Cardiac muscle cell (in vitro differentiated cells and primary cell): Measurements from ENCODE around the gene UBN2. TPM values are rescaled to one million over a fixed set of nuclear protein-coding genes. Genes with fewer than 3 reads are reported as not detected.

ENCODE experiments used
- DNase-seq, 2 donors: peaks; one replicate each; pipeline versions ENCODE4 v3.0.0 to v3.0.0-alpha.2; 2010 to 2017; ENCODE audit warnings: low read depth in 1 of 2, low spot score in 1 of 2
- H3K27ac ChIP-seq: fragments of 200-600 bp; sonication (generic); 2 replicates; pipeline ENCODE4 v1.5.1; 2016
- H3K27me3 ChIP-seq: fragments of 200-600 bp; sonication (generic); 2 replicates; pipeline ENCODE4 v1.6.0; 2016; ENCODE audit warnings: control low read depth
- H3K36me3 ChIP-seq: fragments of 200-600 bp; sonication (generic); 2 replicates; pipeline ENCODE4 v1.5.1; 2016; ENCODE audit warnings: control low read depth
- H3K4me1 ChIP-seq: fragments of 200-600 bp; sonication (generic); 2 replicates; pipeline ENCODE4 v1.8.1; 2017; ENCODE audit warnings: low read depth, mild to moderate bottlenecking, mixed run types
- H3K4me3 ChIP-seq: fragments of 200-600 bp; sonication (generic); 2 replicates; pipeline ENCODE4 v1.5.1; 2016; ENCODE audit warnings: mild to moderate bottlenecking
- H3K9me3 ChIP-seq: fragments of 200-600 bp; sonication (generic); 2 replicates; pipeline ENCODE4 v1.5.1; 2017; ENCODE audit warnings: low read depth, mild to moderate bottlenecking, control low read depth
- polyA plus RNA-seq: library from polyadenylated mRNA; unstranded; fragments of >200 nt; fragmentation: Nextera tagmentation; extraction: Ambion mirVana; gene quantifications from 2 replicates; pipeline ENCODE4 v1.2.1, GENCODE V29; 2016
- total RNA-seq: library from RNA; depleted of rRNA; stranded (reverse); fragments of >200 nt; gene quantifications from 2 replicates; pipeline ENCODE4 v1.2.3, GENCODE V29; 2016
- TF ChIP-seq, protein P1 (sequence below): IDR thresholded peaks from 2 replicates; pipeline ENCODE4 v1.5.1; 2012; ENCODE audit warnings: low read depth, mild to moderate bottlenecking, low read length

Gene UBN2
- total and polyA plus RNA-seq, 2 experiments from 2014 or later, result 5.5 to 11.2 TPM

DNA sequence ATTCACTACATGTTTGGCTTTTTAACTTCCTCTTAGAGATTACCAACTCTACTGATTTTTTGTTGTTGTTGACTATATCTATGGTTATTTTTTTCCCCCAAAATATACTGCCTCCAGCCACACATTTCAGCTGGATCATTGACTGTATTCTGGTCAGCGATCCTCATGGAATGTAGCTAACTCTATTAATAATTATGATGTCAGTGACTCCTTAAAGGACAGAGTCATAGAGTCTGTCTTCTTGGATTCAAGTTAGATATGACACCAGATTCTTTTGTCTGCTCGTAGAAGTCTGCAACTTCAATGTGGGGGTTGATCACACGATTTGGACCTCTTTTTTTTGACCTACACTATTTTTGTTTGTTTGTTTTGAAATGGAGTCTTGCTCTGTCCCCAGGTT lies 33.2 kb downstream of the UBN2 start:
- TF ChIP-seq, protein P1, sequence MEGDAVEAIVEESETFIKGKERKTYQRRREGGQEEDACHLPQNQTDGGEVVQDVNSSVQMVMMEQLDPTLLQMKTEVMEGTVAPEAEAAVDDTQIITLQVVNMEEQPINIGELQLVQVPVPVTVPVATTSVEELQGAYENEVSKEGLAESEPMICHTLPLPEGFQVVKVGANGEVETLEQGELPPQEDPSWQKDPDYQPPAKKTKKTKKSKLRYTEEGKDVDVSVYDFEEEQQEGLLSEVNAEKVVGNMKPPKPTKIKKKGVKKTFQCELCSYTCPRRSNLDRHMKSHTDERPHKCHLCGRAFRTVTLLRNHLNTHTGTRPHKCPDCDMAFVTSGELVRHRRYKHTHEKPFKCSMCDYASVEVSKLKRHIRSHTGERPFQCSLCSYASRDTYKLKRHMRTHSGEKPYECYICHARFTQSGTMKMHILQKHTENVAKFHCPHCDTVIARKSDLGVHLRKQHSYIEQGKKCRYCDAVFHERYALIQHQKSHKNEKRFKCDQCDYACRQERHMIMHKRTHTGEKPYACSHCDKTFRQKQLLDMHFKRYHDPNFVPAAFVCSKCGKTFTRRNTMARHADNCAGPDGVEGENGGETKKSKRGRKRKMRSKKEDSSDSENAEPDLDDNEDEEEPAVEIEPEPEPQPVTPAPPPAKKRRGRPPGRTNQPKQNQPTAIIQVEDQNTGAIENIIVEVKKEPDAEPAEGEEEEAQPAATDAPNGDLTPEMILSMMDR, result no peak
- no peak overlapping the region for H3K4me3 ChIP-seq
- H3K4me1 ChIP-seq, result no peaks in the 10 kb centered on the region
- H3K36me3 ChIP-seq, result peaks cover 73% of the 10 kb centered on the region
- H3K9me3 ChIP-seq, result no peaks in the 10 kb centered on the region
- no peak overlapping the region for H3K27ac ChIP-seq
- no peak for DNase-seq
- H3K27me3 ChIP-seq, result no peaks in the 10 kb centered on the region

DNA sequence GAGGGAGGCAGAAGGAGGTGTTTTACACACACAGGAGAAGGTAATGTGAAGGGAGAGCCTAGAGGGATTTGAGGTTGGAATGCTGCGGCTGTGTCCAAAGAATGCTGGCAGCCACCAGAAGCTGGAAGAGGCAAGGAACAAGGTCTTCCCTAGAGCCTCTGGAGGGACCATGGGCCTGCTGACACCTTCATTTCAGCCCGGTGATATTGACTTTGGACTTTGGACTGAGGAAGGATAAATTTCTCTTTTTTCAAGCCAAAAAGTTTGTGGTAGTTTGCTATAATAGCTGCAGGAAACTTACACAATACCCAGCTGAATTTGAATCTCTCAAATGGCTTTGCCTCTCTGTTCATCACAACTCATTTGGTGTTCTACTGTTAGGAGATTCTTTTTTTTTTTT lies 34.6 kb downstream of the UBN2 start:
- Histone ChIP-seq H3K27me3 (no peaks in the 10 kb centered on the region), H3K9me3 (no peaks in the 10 kb centered on the region), H3K27ac (no peak overlapping the region), H3K36me3 (peaks cover 68% of the 10 kb centered on the region), H3K4me3 (no peak overlapping the region), H3K4me1 (no peaks in the 10 kb centered on the region)
- no peak for DNase-seq
- TF ChIP-seq, protein P1, result no peak

DNA sequence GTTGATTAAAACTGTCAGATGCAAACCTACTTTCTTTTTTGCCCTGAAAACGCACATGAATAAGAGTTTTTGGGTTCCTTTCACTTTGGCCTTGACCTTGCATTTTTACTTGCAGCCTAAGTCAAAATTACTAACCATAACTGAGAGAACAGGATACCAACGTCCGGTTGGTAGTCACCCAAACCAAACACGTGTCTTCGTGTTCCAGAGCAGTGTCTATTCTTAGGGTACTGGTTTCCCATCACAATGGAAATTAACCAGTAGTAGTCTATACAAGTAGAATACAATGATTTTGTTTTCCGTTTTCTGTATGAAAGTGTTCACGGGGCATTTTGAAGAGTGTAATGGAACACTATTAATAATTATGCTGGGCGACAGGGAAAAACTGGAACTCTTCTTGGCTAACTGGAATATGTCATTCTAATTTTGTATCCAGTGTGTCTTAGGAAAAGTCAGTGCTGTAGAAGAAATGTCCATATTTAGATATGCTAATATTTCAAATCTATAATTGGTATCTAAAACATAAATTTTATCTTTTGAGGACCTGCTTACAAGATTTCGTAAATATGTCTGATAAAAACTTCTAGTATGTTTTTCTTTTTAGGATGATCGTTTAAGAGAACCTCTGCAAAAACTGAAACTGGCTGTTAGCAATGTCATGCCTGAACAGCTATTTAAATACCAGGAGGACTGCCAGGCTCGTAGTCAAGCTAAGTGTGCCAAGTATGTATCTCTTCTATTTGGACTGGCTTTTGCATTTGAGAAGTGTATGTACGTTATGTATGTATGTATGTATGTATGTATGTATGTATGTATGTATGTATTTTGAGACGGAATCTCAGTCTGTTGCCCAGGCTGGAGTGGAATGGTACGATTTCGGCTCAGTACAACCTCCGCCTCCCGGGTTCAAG lies 40.9 kb downstream of the UBN2 start:
- Histone ChIP-seq H3K4me1 (no peaks in the 10 kb centered on the region), H3K4me3 (no peak overlapping the region), H3K27me3 (no peaks in the 10 kb centered on the region), H3K9me3 (no peaks in the 10 kb centered on the region), H3K27ac (no peak overlapping the region), H3K36me3 (peaks cover 62% of the 10 kb centered on the region)
- TF ChIP-seq, protein P1, result no peak
- DNase-seq, result no peak

DNA sequence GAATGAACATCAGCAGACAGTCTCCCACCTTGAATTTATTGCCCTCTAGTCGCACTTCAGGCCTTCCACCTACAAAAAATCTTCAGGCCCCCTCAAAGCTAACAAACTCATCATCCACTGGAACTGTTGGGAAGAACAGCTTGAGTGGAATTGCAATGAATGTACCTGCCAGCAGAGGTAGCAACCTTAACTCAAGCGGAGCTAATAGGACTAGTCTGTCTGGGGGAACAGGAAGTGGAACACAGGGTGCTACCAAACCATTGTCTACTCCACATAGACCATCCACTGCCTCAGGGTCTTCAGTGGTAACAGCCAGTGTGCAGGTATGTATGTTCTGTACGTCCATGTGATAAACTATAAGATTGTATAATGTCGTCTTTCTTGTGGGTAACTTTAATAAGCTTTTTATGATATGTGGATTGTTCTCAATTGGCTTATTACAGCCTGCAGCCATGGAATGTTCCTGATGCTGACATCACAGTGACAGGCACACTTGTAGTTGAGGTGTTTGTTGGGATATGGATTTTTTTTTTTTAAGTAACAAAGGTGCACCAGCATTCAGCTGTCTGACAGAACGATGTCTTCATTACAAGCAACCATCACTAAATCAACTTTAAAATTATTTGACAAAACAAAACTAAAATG lies 53.3 kb downstream of the UBN2 start:
- peaks cover 4% of the 10 kb centered on the region for H3K4me1 ChIP-seq
- TF ChIP-seq, protein P1, result no peak
- H3K27me3 ChIP-seq, result no peaks in the 10 kb centered on the region
- no peaks in the 10 kb centered on the region for H3K9me3 ChIP-seq
- H3K36me3 ChIP-seq, result peaks cover 26% of the 10 kb centered on the region
- DNase-seq, result no peak
- H3K27ac ChIP-seq, result no peak overlapping the region
- no peak overlapping the region for H3K4me3 ChIP-seq

DNA sequence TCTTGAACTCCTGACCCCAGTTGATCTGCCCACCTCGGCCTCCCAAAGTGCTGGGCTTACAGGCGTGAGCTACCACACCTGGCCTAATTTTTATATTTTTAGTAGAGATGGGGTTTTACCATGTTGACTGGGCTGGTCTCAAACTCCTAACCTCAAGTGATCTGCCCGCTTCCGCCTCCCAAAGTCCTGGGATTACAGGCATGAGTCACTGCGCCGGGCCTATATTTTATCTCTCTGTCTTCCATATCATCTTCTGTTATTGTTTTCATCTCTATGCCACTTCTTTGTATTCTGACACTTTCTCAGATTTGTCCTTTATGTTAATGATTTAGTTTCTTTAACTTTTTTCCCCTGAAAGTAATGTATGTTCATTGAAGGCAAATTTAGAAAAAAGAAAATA lies 55.1 kb downstream of the UBN2 start:
- peaks cover 26% of the 10 kb centered on the region for H3K36me3 ChIP-seq
- H3K9me3 ChIP-seq, result no peaks in the 10 kb centered on the region
- no peak overlapping the region for H3K27ac ChIP-seq
- no peaks in the 10 kb centered on the region for H3K27me3 ChIP-seq
- H3K4me1 ChIP-seq, result peaks cover 4% of the 10 kb centered on the region
- no peak overlapping the region for H3K4me3 ChIP-seq
- TF ChIP-seq, protein P1, result no peak
- no peak for DNase-seq
